Ishikawa (cell line): ENCODE measurements around the gene PLEKHA3.

Experiments
- CEBPB ChIP-seq: IDR thresholded peaks from 2 replicates; pipeline ENCODE4 v1.6.1; 2012
- EGR1 ChIP-seq: IDR thresholded peaks from 2 replicates; pipeline ENCODE4 v1.6.1; 2012
- EP300 ChIP-seq: IDR thresholded peaks from 2 replicates; pipeline ENCODE4 v1.6.1; 2012; ENCODE audit warnings: borderline replicate concordance
- FOXM1 ChIP-seq: IDR thresholded peaks from 2 replicates; pipeline ENCODE4 v1.6.1; 2012; ENCODE audit warnings: low read depth, borderline replicate concordance
- NFIC ChIP-seq: IDR thresholded peaks from 2 replicates; pipeline ENCODE4 v1.6.1; 2012
- TAF1 ChIP-seq: IDR thresholded peaks from 2 replicates; pipeline ENCODE4 v1.6.1; 2012; ENCODE audit warnings: low read depth, mild to moderate bottlenecking
- TCF12 ChIP-seq: IDR thresholded peaks from 2 replicates; pipeline ENCODE4 v1.6.1; 2012; ENCODE audit warnings: low read depth
- TEAD4 ChIP-seq: IDR thresholded peaks from 2 replicates; pipeline ENCODE4 v1.6.1; 2012
- TF ChIP-seq, protein P1 (sequence below): IDR thresholded peaks from 2 replicates; pipeline ENCODE4 v1.6.1; 2012; ENCODE audit warnings: low read depth, mild to moderate bottlenecking
- TF ChIP-seq, protein P2 (sequence below): IDR thresholded peaks from 2 replicates; pipeline ENCODE4 v1.6.1; 2012
- TF ChIP-seq, protein P3 (sequence below): IDR thresholded peaks from 2 replicates; pipeline ENCODE4 v1.6.1; 2012

DNA sequence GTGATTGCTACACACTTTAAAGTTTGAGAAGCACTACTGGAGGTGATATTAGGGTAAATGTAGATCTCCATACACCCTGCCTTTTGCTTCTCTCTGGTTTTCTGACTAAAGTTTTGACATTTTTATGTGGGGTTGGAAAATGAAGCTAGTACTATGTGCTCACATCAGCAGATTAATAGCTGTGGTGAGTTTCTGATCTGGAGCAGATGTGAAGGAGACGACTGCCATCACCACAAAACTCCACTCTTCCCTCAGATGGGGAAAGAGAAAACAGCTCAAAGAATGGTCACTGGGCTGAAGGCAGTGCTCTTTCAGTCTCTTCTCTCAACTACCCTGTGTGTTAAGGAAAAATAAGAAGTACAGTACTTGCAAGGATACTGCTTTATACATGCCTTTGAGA is 37.2 kb downstream of the PLEKHA3 start:
- TF ChIP-seq EP300 (no peak), EGR1 (no peak), TAF1 (no peak), NFIC (no peak), TCF12 (no peak), TEAD4 (no peak), FOXM1 (no peak), CEBPB (no peak)
- TF ChIP-seq, protein P1, sequence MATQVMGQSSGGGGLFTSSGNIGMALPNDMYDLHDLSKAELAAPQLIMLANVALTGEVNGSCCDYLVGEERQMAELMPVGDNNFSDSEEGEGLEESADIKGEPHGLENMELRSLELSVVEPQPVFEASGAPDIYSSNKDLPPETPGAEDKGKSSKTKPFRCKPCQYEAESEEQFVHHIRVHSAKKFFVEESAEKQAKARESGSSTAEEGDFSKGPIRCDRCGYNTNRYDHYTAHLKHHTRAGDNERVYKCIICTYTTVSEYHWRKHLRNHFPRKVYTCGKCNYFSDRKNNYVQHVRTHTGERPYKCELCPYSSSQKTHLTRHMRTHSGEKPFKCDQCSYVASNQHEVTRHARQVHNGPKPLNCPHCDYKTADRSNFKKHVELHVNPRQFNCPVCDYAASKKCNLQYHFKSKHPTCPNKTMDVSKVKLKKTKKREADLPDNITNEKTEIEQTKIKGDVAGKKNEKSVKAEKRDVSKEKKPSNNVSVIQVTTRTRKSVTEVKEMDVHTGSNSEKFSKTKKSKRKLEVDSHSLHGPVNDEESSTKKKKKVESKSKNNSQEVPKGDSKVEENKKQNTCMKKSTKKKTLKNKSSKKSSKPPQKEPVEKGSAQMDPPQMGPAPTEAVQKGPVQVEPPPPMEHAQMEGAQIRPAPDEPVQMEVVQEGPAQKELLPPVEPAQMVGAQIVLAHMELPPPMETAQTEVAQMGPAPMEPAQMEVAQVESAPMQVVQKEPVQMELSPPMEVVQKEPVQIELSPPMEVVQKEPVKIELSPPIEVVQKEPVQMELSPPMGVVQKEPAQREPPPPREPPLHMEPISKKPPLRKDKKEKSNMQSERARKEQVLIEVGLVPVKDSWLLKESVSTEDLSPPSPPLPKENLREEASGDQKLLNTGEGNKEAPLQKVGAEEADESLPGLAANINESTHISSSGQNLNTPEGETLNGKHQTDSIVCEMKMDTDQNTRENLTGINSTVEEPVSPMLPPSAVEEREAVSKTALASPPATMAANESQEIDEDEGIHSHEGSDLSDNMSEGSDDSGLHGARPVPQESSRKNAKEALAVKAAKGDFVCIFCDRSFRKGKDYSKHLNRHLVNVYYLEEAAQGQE, result no peak
- TF ChIP-seq, protein P2, sequence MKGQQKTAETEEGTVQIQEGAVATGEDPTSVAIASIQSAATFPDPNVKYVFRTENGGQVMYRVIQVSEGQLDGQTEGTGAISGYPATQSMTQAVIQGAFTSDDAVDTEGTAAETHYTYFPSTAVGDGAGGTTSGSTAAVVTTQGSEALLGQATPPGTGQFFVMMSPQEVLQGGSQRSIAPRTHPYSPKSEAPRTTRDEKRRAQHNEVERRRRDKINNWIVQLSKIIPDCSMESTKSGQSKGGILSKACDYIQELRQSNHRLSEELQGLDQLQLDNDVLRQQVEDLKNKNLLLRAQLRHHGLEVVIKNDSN, result no peak
- TF ChIP-seq, protein P3, sequence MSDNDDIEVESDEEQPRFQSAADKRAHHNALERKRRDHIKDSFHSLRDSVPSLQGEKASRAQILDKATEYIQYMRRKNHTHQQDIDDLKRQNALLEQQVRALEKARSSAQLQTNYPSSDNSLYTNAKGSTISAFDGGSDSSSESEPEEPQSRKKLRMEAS, result no peak
